Chondrocyte (in vitro differentiated cells): ENCODE results near the gene ABAT. TPM values are rescaled to one million over a fixed set of nuclear protein-coding genes. Genes with fewer than 3 reads are reported as not detected.

Source experiments
- DNase-seq: peaks from one replicate; pipeline ENCODE4 v3.0.0; 2021; ENCODE audit warnings: mixed read lengths, low spot score
- H3K27ac Mint-ChIP-seq: one replicate; pipeline ENCODE4 v1.8.0; 2021; ENCODE audit warnings: mild to moderate bottlenecking, moderate library complexity, mixed read lengths; ENCODE audit not compliant: unreplicated experiment
- H3K27me3 Mint-ChIP-seq: 2 replicates; pipeline ENCODE4 v1.8.0; 2021; ENCODE audit warnings: low read depth, mixed read lengths
- H3K36me3 Mint-ChIP-seq: 2 replicates; pipeline ENCODE4 v1.8.0; 2021; ENCODE audit warnings: low read depth, mixed read lengths
- H3K4me1 Mint-ChIP-seq: 2 replicates; pipeline ENCODE4 v1.8.0; 2021; ENCODE audit warnings: low read depth, mild to moderate bottlenecking, mixed read lengths
- H3K4me3 Mint-ChIP-seq: one replicate; pipeline ENCODE4 v1.8.0; 2021; ENCODE audit warnings: mild to moderate bottlenecking, moderate library complexity, mixed read lengths; ENCODE audit not compliant: unreplicated experiment
- H3K9me3 Mint-ChIP-seq: 2 replicates; pipeline ENCODE4 v1.8.0; 2021; ENCODE audit warnings: low read depth, mixed read lengths
- total RNA-seq: library from RNA; stranded (reverse); gene quantifications from 3 replicates; pipeline ENCODE4 v1.2.1, GENCODE V29; 2021
- TF ChIP-seq, protein P1 (sequence below): fragments of 200-600 bp; sonication (generic); IDR thresholded peaks from 2 replicates; pipeline ENCODE4 v1.5.0; 2021; ENCODE audit warnings: antibody characterized with exemption, mild to moderate bottlenecking, moderate library complexity

ABAT gene
- total RNA-seq, 1 donor from 2014 or later = 2.1 TPM

DNA sequence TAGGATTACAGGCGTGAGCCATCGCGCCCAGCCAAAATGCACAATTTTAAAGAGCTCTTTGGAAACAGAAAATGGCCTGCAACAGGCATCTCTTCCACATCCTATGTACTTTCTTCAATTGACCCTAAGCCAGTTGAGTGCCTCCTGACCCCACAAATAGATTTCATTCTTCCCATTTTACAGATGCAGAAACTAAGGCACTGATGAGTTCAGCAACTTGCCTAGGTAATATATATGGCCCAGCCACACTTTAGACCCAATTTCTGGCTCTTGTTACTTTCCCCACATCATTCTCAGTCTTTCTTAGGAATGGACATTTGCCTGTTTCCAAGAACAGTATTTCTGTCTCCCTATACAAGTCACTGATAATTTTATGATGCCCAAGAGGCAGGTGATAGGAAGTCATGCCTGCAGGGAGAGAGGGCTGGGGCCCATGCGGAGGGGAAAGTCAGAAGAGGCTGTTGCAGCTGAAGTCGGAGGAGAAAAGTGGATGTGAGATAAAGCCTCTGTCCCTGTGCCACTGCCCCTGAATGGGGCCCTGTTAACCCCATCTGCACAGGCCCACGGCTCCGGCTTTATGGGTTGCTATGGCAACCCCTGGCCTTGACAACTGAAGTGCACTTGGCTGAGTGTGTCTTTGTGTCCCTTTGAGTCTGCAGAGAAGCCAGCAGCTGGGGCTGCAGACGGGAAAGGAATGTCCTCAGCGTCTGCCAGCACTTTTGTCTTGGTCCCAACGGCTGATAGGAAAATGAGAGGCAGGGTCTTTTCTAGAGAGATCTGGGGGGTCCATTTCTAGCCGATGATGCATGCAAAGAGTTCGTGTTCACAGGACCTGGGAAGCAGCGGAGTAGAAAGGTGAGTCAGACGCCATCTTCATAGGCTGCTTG lies 45.9 kb downstream of the ABAT start:
- H3K4me3 Mint-ChIP-seq = no peak overlapping the region
- no peak overlapping the region for H3K27ac Mint-ChIP-seq

DNA sequence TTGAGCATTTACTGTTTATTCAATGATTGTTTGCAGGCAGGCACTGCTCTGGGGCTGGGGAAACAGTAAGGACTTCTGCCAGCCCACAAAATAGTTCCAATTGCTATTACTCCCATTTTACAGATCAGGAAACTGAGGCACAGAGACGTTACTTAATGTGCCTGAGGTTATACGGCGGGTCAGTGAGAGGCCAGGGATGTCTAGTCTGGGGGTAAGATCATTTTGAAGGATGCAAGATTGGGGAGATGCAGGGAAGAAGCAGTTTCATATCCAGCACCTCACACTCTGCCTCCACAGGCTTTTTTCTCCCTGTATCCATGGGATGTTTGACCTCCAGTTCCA lies 46.5 kb downstream of the ABAT start:
- H3K4me3 Mint-ChIP-seq = no peak overlapping the region
- H3K9me3 Mint-ChIP-seq = peaks cover 8% of the 10 kb centered on the region
- H3K27ac Mint-ChIP-seq = no peak overlapping the region
- no peak for DNase-seq
- H3K27me3 Mint-ChIP-seq = peaks cover 1% of the 10 kb centered on the region
- H3K36me3 Mint-ChIP-seq = peaks cover 3% of the 10 kb centered on the region
- TF ChIP-seq, protein P1, sequence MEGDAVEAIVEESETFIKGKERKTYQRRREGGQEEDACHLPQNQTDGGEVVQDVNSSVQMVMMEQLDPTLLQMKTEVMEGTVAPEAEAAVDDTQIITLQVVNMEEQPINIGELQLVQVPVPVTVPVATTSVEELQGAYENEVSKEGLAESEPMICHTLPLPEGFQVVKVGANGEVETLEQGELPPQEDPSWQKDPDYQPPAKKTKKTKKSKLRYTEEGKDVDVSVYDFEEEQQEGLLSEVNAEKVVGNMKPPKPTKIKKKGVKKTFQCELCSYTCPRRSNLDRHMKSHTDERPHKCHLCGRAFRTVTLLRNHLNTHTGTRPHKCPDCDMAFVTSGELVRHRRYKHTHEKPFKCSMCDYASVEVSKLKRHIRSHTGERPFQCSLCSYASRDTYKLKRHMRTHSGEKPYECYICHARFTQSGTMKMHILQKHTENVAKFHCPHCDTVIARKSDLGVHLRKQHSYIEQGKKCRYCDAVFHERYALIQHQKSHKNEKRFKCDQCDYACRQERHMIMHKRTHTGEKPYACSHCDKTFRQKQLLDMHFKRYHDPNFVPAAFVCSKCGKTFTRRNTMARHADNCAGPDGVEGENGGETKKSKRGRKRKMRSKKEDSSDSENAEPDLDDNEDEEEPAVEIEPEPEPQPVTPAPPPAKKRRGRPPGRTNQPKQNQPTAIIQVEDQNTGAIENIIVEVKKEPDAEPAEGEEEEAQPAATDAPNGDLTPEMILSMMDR = no peak
- no peaks in the 10 kb centered on the region for H3K4me1 Mint-ChIP-seq

More for the DNA sequence above, 45.9 kb downstream of the ABAT start:
- no peaks in the 10 kb centered on the region for H3K4me1 Mint-ChIP-seq
- H3K27me3 Mint-ChIP-seq = no peaks in the 10 kb centered on the region
- peaks cover 3% of the 10 kb centered on the region for H3K36me3 Mint-ChIP-seq
- no peak for DNase-seq
- peaks cover 8% of the 10 kb centered on the region for H3K9me3 Mint-ChIP-seq
- TF ChIP-seq, protein P1 = no peak

DNA sequence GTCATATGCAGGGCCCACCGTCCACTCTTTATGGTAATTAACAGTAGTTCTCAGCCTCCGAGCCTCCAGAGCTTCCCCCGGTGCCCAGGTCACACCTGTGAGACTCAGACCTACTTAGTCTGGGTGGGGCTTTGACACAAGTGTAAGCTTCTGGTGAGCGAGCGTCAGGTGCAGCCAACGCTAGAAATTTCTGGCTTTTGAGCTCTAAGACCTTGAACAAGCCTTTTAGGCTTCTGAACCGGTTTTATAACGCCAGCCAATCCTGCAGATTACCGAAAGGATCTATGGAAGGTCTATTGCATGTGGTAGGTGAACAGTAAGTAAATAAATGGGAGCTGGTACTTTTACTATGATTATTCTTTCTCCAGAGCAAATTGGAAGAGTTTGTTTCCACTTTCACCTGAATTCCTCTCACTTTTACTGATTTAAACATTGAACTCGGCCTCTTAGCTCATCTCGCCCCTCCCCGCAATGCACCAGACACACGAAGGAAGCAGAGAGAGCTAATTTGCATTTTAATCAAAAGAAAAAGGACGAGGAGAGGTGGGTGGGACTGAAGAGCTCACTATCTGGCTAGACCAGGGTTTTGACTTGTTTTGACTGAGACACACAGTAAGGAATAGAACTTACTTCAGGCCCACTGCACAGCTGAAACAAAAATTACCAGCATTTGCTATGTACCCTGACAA lies 47.1 kb downstream of the ABAT start:
- Mint-ChIP-seq H3K36me3 (peaks cover 3% of the 10 kb centered on the region), H3K27ac (no peak overlapping the region), H3K4me3 (no peak overlapping the region), H3K9me3 (peaks cover 8% of the 10 kb centered on the region), H3K27me3 (peaks cover 3% of the 10 kb centered on the region), H3K4me1 (no peaks in the 10 kb centered on the region)
- TF ChIP-seq, protein P1 = no peak
- no peak for DNase-seq

DNA sequence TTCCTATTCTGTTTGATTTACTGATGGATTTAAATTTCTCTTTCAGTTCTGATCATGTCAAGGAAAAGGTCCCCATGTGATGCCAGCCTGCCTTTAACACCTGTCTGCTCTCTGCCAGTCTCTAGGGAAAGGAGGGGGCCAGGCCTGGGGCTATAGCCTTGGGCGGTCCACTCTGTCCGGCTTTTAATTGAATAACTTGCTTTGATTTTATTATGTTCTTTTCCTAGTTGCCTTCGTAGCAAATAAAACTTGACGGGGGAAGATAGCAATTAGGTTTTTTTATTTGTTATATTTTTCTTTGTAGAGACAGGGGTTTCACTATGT lies 47.6 kb downstream of the ABAT start:
- Mint-ChIP-seq H3K4me3 (no peak overlapping the region), H3K4me1 (no peaks in the 10 kb centered on the region), H3K9me3 (peaks cover 8% of the 10 kb centered on the region), H3K27ac (no peak overlapping the region), H3K27me3 (peaks cover 3% of the 10 kb centered on the region), H3K36me3 (peaks cover 3% of the 10 kb centered on the region)
- no peak for DNase-seq
- TF ChIP-seq, protein P1 = no peak

DNA sequence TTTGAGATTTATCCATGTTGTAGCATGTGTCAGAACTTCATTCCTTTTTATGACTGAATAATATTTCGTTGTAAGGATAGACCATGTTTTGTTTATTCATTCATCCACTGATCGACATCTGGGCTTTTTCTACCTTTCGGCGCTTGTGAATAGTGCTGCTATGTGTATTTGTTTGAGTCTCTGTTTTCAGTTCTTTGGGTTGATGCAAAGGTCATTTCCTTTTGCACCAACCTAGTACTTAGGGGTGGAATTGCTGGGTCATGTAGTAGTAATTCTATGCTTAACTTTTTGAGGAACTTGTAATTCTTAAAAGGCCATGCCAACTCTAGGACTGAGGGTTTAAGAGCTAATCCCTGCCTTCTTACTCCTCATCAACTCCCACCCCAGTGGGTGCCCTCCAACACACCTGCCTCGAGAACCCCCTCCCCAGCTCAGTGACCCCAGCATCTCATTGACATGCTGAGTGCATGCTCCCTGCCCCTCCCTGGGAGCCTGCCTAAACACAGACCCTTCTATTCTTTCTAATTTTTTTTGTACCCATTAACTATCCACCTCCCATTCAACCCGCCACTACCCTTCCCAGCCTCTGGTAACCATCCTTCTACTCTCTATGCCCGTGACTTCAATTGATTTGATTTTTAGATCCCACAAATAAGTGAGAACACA lies 51.2 kb downstream of the ABAT start:
- TF ChIP-seq, protein P1 = no peak
- no peak for DNase-seq
- H3K4me3 Mint-ChIP-seq = no peak overlapping the region
- H3K27me3 Mint-ChIP-seq = peaks cover 3% of the 10 kb centered on the region
- H3K9me3 Mint-ChIP-seq = no peaks in the 10 kb centered on the region
- no peak overlapping the region for H3K27ac Mint-ChIP-seq
- no peaks in the 10 kb centered on the region for H3K36me3 Mint-ChIP-seq
- H3K4me1 Mint-ChIP-seq = no peaks in the 10 kb centered on the region
